Kidney (tissue), 14 donors: ENCODE measurements around the gene TMEM223. TPM values are rescaled to one million over a fixed set of nuclear protein-coding genes. Genes with fewer than 3 reads are reported as not detected.

Source experiments
- DNase-seq, 5 donors: peaks; one replicate each; pipeline ENCODE4 v3.0.0-alpha.2; 2013 to 2020
- FAIRE-seq: peaks from 2 replicates; lab custom pipeline; 2012; peaks lifted over from hg19 to GRCh38; lab: Jason Lieb, UNC
- H3K27ac ChIP-seq, 2 donors: one replicate each; pipeline ENCODE4 v1.7.0; 2013; ENCODE audit warnings: low read depth in 2 of 2, low read length in 2 of 2, inconsistent platforms in 1 of 2
- H3K27me3 ChIP-seq: one replicate; pipeline ENCODE4 v1.7.1; 2013; ENCODE audit warnings: low read length, inconsistent platforms; ENCODE audit not compliant: control insufficient read depth, insufficient read depth
- H3K36me3 ChIP-seq, 3 donors: one replicate each; pipeline versions ENCODE4 v1.7.0 to v1.7.1; 2013; ENCODE audit warnings: low read length in 3 of 3, control low read depth in 1 of 3, inconsistent platforms in 1 of 3; ENCODE audit not compliant: insufficient read depth in 3 of 3, control insufficient read depth in 2 of 3
- H3K4me1 ChIP-seq, 3 donors: one replicate each; pipeline versions ENCODE4 v1.7.0 to v1.7.1; 2013; ENCODE audit warnings: low read length in 3 of 3, inconsistent platforms in 1 of 3, low read depth in 1 of 3; ENCODE audit not compliant: control insufficient read depth in 2 of 3, insufficient read depth in 2 of 3
- H3K4me3 ChIP-seq, 3 donors: one replicate each; pipeline versions ENCODE4 v1.7.0 to v1.8.1; 2013; ENCODE audit warnings: low read length in 3 of 3, control low read depth in 1 of 3, inconsistent platforms in 1 of 3
- H3K9ac ChIP-seq, 3 donors: one replicate each; pipeline versions ENCODE4 v1.7.0 to v1.7.1; 2013; ENCODE audit warnings: low read length in 3 of 3, control low read depth in 1 of 3, inconsistent platforms in 1 of 3
- H3K9me3 ChIP-seq, 3 donors: one replicate each; pipeline versions ENCODE4 v1.7.0 to v1.7.1; 2013; ENCODE audit warnings: low read length in 3 of 3, control low read depth in 1 of 3, inconsistent platforms in 1 of 3; ENCODE audit not compliant: control insufficient read depth in 2 of 3, insufficient read depth in 1 of 3
- CTCF ChIP-seq: IDR thresholded peaks from 3 replicates; pipeline ENCODE4 v1.5.1; 2012; ENCODE audit warnings: mild to moderate bottlenecking, moderate library complexity, borderline replicate concordance; ENCODE audit not compliant: insufficient read depth; ENCODE audit errors: extremely low read depth
- intact Hi-C: fragments of 100-400 bp; cut with DNase I; formaldehyde crosslinking; loops from one replicate; pipeline ENCODE4 v1.11.1; 2022
- polyA plus RNA-seq: library from polyadenylated mRNA; stranded (reverse); fragments of 350-450 nt; fragmentation: Illumina TruSeq; extraction: RNeasy Lipid Tissue Mini Kit (QIAGEN cat#74804); gene quantifications from one replicate; pipeline ENCODE4 v1.2.3, GENCODE V29; 2014; ENCODE audit warnings: low read depth, low replicate concordance; ENCODE audit not compliant: insufficient read depth
- total RNA-seq: library from RNA; stranded (reverse); fragmentation: NEBNext Ultra II Directional; extraction: Animal tissue kit (Norgen Biotek cat#: 25700); gene quantifications from one replicate; pipeline ENCODE4 v1.2.1, GENCODE V29; 2021
- donor health status: control.
- donor health status: control.
- donor health status: control.
- donor health status: control.
- donor health status: control.
- donor health status: DM: yes; HTN: yes; CAD: no.
- donor health status: Normal renal cell carcinoma (clear cell type).

The TMEM223 gene
- total and polyA plus RNA-seq, 2 donors from 2014 or later, result 16.5 to 34.9 TPM

- intact Hi-C loops, result no loop called here
- H3K4me3 ChIP-seq, result no peak overlapping the region
These were observed 33.7 kb downstream of the TMEM223 start for GRCh38 chr11:62757846-62758788.

GRCh38 chr11:62755086-62755615 lies 36.7 kb downstream of the TMEM223 start:
- Histone ChIP-seq H3K9me3 (no peaks in the 10 kb centered on the region), H3K36me3 (peaks cover 0 to 10% (median 4%) of the 10 kb centered on the region in 3 donors), H3K4me3 (no peak overlapping the region), H3K27me3 (no peaks in the 10 kb centered on the region), H3K4me1 (peaks cover 0 to 13% (median 12%) of the 10 kb centered on the region in 3 donors), H3K27ac (no peak overlapping the region), H3K9ac (no peak overlapping the region)
- DNase-seq (peak in 1 of 5 donors; percentile 24), FAIRE-seq (no peak)
- intact Hi-C loops, result no loop called here
- no peak for TF ChIP-seq CTCF

More at GRCh38 chr11:62757846-62758788, 33.7 kb downstream of the TMEM223 start:
- FAIRE-seq (no peak), DNase-seq (no peak)
- TF ChIP-seq CTCF, result no peak
- Histone ChIP-seq H3K9me3 (no peaks in the 10 kb centered on the region), H3K9ac (no peak overlapping the region), H3K36me3 (no peaks in the 10 kb centered on the region), H3K27ac (no peak overlapping the region), H3K27me3 (no peaks in the 10 kb centered on the region), H3K4me1 (peaks cover 0 to 15% (median 15%) of the 10 kb centered on the region in 3 donors)

- FAIRE-seq, result peak; percentile 95
- TF ChIP-seq CTCF, result no peak
- Histone ChIP-seq H3K27me3 (no peaks in the 10 kb centered on the region), H3K36me3 (peaks cover 0 to 10% (median 4%) of the 10 kb centered on the region in 3 donors), H3K27ac (peak within 1 kb of the TSS; percentile 95 to 99), H3K4me3 (peak within 1 kb of the TSS; percentile 94 to 99 (median 99)), H3K4me1 (peaks cover 0 to 13% (median 12%) of the 10 kb centered on the region in 3 donors), H3K9me3 (no peaks in the 10 kb centered on the region), H3K9ac (peak within 1 kb of the TSS; percentile 75 to 98 (median 87))
- peak; percentile 98 to 100 (median 99) for DNase-seq
- intact Hi-C loops, result no loop called here
These were observed 37.8 kb downstream of the TMEM223 start, which contains the start of gene ZBTB3 for GRCh38 chr11:62753736-62754603. Gene ZBTB3 (minus strand): TSS chr11:62754160. CDS start chr11:62753664, 496 bp downstream.
